Mesodermal cell (in vitro differentiated cells): ENCODE measurements around the gene PFAS.

Source experiments
- H3K27ac ChIP-seq: 2 replicates; pipeline ENCODE4 v1.7.0; 2013; ENCODE audit warnings: mild to moderate bottlenecking, low read depth, low read length, moderate library complexity; ENCODE audit not compliant: severe bottlenecking
- H3K36me3 ChIP-seq: 2 replicates; pipeline ENCODE4 v1.7.1; 2013; ENCODE audit warnings: mild to moderate bottlenecking, low read length, moderate library complexity; ENCODE audit not compliant: control insufficient read depth, insufficient read depth
- H3K4me1 ChIP-seq: one replicate; pipeline ENCODE4 v1.7.1; 2013; ENCODE audit warnings: mild to moderate bottlenecking, low read length; ENCODE audit not compliant: insufficient read depth, control insufficient read depth, poor library complexity, severe bottlenecking
- H3K4me3 ChIP-seq: 2 replicates; pipeline ENCODE4 v1.7.0; 2013; ENCODE audit warnings: low read length, control low read depth, mild to moderate bottlenecking; ENCODE audit not compliant: insufficient read depth, poor library complexity, severe bottlenecking; ENCODE audit errors: extremely low read depth
- H3K9me3 ChIP-seq: 2 replicates; pipeline ENCODE4 v1.7.1; 2013; ENCODE audit warnings: mild to moderate bottlenecking, low read length, moderate library complexity; ENCODE audit not compliant: control insufficient read depth
- WGBS, 2 experiments: methylation state at CpG; one replicate each; pipeline ENCODE4 v1.1.5; 2013; ENCODE audit warnings: missing lambda C conversion rate in 2 of 2; ENCODE audit not compliant: insufficient coverage in 2 of 2; 5-methylcytosine and 5-hydroxymethylcytosine counted together

Gene PFAS

GRCh38 chr17:8255499-8255898 lies 6.4 kb downstream of the PFAS start:
- 92% methylated on average over 6 to 8 of the region's 9 CpGs for WGBS, 2 experiments

DNA sequence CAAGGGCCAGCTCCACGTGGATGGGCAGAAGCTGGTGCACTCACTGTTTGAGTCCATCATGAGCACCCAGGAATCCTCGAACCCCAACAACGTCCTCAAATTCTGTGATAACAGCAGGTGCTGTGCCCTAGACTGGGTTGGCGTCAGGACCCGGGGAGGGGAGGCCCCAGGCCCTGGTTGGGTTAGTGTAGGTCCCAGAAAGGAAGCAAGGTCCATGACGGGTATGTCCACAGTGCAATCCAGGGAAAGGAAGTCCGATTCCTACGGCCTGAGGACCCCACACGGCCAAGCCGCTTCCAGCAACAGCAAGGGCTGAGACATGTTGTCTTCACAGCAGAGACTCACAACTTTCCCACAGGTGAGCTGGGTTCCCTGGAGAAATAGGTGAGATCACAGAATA lies 7.2 kb downstream of the PFAS start:
- no peaks in the 10 kb centered on the region for H3K9me3 ChIP-seq
- 93 to 96% methylated on average over 10 of the region's 10 CpGs for WGBS, 2 experiments
- H3K4me1 ChIP-seq: no peaks in the 10 kb centered on the region
- H3K36me3 ChIP-seq: peaks cover 66% of the 10 kb centered on the region
- H3K27ac ChIP-seq: no peak overlapping the region
- H3K4me3 ChIP-seq: no peak overlapping the region

More at GRCh38 chr17:8255499-8255898, 6.4 kb downstream of the PFAS start:
- H3K27ac ChIP-seq: no peak overlapping the region
- H3K36me3 ChIP-seq: peaks cover 59% of the 10 kb centered on the region
- H3K4me3 ChIP-seq: no peak overlapping the region
- no peaks in the 10 kb centered on the region for H3K9me3 ChIP-seq
- H3K4me1 ChIP-seq: peaks cover 2% of the 10 kb centered on the region

- H3K36me3 ChIP-seq: peaks cover 70% of the 10 kb centered on the region
- 97 to 100% methylated on average over 1 to 6 of the region's 6 CpGs for WGBS, 2 experiments
- H3K4me3 ChIP-seq: no peak overlapping the region
- H3K9me3 ChIP-seq: no peaks in the 10 kb centered on the region
- H3K4me1 ChIP-seq: no peaks in the 10 kb centered on the region
- no peak overlapping the region for H3K27ac ChIP-seq
These were observed 7.6 kb downstream of the PFAS start for GRCh38 chr17:8256691-8257090.

DNA sequence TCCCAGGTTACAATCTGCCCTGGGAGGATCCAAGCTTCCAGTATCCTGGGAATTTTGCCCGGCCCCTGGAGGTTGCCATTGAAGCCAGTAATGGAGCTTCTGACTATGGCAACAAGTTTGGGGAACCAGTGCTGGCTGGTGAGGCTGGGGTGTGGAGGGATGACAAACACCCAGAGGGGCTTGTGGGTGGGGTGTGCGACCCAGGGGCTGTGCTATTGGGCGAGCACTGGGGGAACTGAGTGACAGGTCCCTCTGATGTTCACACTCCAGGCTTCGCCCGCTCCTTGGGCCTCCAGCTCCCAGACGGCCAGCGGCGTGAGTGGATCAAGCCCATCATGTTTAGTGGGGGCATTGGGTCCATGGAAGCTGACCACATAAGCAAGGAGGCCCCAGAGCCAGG lies 8.7 kb downstream of the PFAS start:
- H3K27ac ChIP-seq: no peak overlapping the region
- peaks cover 78% of the 10 kb centered on the region for H3K36me3 ChIP-seq
- no peaks in the 10 kb centered on the region for H3K4me1 ChIP-seq
- H3K9me3 ChIP-seq: no peaks in the 10 kb centered on the region
- 93 to 98% methylated on average over 7 to 8 of the region's 8 CpGs for WGBS, 2 experiments
- H3K4me3 ChIP-seq: no peak overlapping the region

GRCh38 chr17:8264320-8264719 lies 15.2 kb downstream of the PFAS start:
- Histone ChIP-seq H3K9me3 (no peaks in the 10 kb centered on the region), H3K36me3 (peaks cover 89% of the 10 kb centered on the region), H3K27ac (no peak overlapping the region), H3K4me1 (no peaks in the 10 kb centered on the region), H3K4me3 (no peak overlapping the region)
- whole genome bisulfite sequencing, 2 experiments: 100% methylated on average over 6 to 8 of the region's 10 CpGs

GRCh38 chr17:8264836-8265542 lies 15.9 kb downstream of the PFAS start:
- Histone ChIP-seq H3K36me3 (peaks cover 88% of the 10 kb centered on the region), H3K9me3 (no peaks in the 10 kb centered on the region), H3K4me3 (no peak overlapping the region), H3K4me1 (no peaks in the 10 kb centered on the region), H3K27ac (no peak overlapping the region)
- WGBS, 2 experiments: 94 to 97% methylated on average over 12 to 14 of the region's 18 CpGs

- Histone ChIP-seq H3K9me3 (no peaks in the 10 kb centered on the region), H3K36me3 (peaks cover 85% of the 10 kb centered on the region), H3K4me3 (no peak overlapping the region), H3K27ac (no peak overlapping the region), H3K4me1 (no peaks in the 10 kb centered on the region)
- 94 to 97% methylated on average over 13 to 16 of the region's 29 CpGs for WGBS, 2 experiments
These were observed 17.8 kb downstream of the PFAS start for GRCh38 chr17:8266648-8267479.

- H3K4me1 ChIP-seq: no peaks in the 10 kb centered on the region
- 93 to 99% methylated on average over 7 to 8 of the region's 13 CpGs for WGBS, 2 experiments
- H3K9me3 ChIP-seq: no peaks in the 10 kb centered on the region
- no peak overlapping the region for H3K27ac ChIP-seq
- H3K4me3 ChIP-seq: no peak overlapping the region
- H3K36me3 ChIP-seq: peaks cover 81% of the 10 kb centered on the region
These were observed 18.5 kb downstream of the PFAS start for GRCh38 chr17:8267480-8268147.

DNA sequence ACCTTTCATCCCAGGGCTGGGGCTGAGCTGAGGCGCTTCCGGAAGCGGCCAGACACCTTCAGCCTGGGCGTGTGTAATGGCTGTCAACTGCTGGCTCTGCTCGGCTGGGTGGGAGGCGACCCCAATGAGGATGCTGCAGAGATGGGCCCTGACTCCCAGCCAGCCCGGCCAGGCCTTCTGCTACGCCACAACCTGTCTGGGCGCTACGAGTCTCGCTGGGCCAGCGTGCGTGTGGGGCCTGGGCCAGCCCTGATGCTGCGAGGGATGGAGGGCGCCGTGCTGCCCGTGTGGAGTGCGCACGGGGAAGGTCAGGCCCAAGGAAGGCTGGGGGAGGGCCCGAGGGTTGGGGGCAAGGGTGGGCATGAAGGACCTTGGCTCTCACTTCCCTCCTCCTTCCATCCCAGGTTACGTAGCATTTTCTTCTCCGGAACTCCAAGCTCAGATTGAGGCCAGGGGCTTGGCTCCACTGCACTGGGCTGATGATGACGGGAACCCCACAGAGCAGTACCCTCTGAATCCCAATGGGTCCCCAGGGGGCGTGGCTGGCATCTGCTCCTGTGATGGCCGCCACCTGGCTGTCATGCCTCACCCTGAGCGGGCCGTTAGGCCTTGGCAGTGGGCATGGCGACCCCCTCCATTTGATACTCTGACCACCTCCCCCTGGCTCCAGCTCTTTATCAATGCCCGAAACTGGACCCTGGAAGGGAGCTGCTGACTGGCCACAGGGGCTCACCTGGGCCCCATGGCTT lies 19.6 kb downstream of the PFAS start:
- H3K9me3 ChIP-seq: no peaks in the 10 kb centered on the region
- no peak overlapping the region for H3K4me3 ChIP-seq
- H3K36me3 ChIP-seq: peaks cover 69% of the 10 kb centered on the region
- 96 to 97% methylated on average over 23 of the region's 29 CpGs for WGBS, 2 experiments
- no peak overlapping the region for H3K27ac ChIP-seq
- no peaks in the 10 kb centered on the region for H3K4me1 ChIP-seq

GRCh38 chr17:8272421-8272820 lies 23.3 kb downstream of the PFAS start:
- H3K9me3 ChIP-seq: no peaks in the 10 kb centered on the region
- peaks cover 34% of the 10 kb centered on the region for H3K36me3 ChIP-seq
- no peaks in the 10 kb centered on the region for H3K4me1 ChIP-seq
- H3K27ac ChIP-seq: no peak overlapping the region
- no peak overlapping the region for H3K4me3 ChIP-seq
- WGBS, 2 experiments: no CpG with 5 or more reads among the region's 1 CpG
